ENCODE data around the gene TSC2. TPM values are rescaled to one million over a fixed set of nuclear protein-coding genes. Genes with fewer than 3 reads are reported as not detected.

Gene TSC2
- total RNA-seq, 2 experiments from 2014 or later = 57.2 to 152 TPM

- peaks cover 22% of the 10 kb centered on the region for H3K36me3 ChIP-seq (ENCODE audit: insufficient read depth, low read length)
- H3K4me3 ChIP-seq (ENCODE audit: low read depth, low read length, poor library complexity, severe bottlenecking) = peak overlapping the region; percentile 93
- POLR2A ChIA-PET = interaction anchor here (1.0 to 1.5 kb wide), 2 partner anchors 48 to 147 kb away, joined by 4 read pairs; partner anchors contain the start of gene TRAF7
- H4K20me1 ChIP-seq (ENCODE audit: insufficient read depth, low read length) = peaks cover 10% of the 10 kb centered on the region
- peaks cover 42% of the 10 kb centered on the region for H3K79me2 ChIP-seq (ENCODE audit: insufficient read depth, low read depth, low read length)
- CTCF ChIA-PET (ENCODE audit: unreplicated experiment) = interaction anchor here (0.5 kb wide), 1 partner anchor 97 kb away, joined by 6 read pairs; no protein-coding TSS in a partner anchor
- BruUV-seq (replicated peaks) = no TSS peak
- H3K27ac ChIP-seq (ENCODE audit: low read depth, low read length, poor library complexity, severe bottlenecking) = peak overlapping the region; percentile 62
- no peaks in the 10 kb centered on the region for H3K9me2 ChIP-seq (ENCODE audit: insufficient read depth, low read length)
- H3K4me2 ChIP-seq (ENCODE audit: low read length) = peak overlapping the region; percentile 98
- no peak overlapping the region for H2AFZ ChIP-seq (ENCODE audit: low read length)
- peak; percentile 53 for DNase-seq (ENCODE audit: low spot score)
- intact Hi-C loops (cut with micrococcal nuclease; ENCODE audit: unreplicated experiment) = loop anchor here (2.0 kb wide), 1 partner anchor 65 kb away; the partner anchor contains the start of gene MSRB1
- no peaks in the 10 kb centered on the region for H3K9me3 ChIP-seq (ENCODE audit: low read length)
- no peak for TF ChIP-seq EZH2phosphoT487 (IDR thresholded peaks at IDR 0.05; ENCODE audit: borderline replicate concordance, low read depth, low read length)
- TF ChIP-seq CTCF (conservative IDR thresholded peaks at IDR 0.05; ENCODE audit: low read length) = no peak
- H3K4me1 ChIP-seq (ENCODE audit: insufficient read depth, low read length, poor library complexity, severe bottlenecking) = peaks cover 36% of the 10 kb centered on the region
Observed at GRCh38 chr16:2008009-2008526, 39.7 kb upstream of the TSC2 start.

GRCh38 chr16:2008631-2009163 lies 39.1 kb upstream of the TSC2 start:
- intact Hi-C loops (cut with micrococcal nuclease; ENCODE audit: unreplicated experiment) = loop anchor here (2.0 kb wide), 1 partner anchor 66 kb away; the partner anchor contains the start of gene MSRB1
- peaks cover 36% of the 10 kb centered on the region for H3K4me1 ChIP-seq (ENCODE audit: insufficient read depth, low read length, poor library complexity, severe bottlenecking)
- TF ChIP-seq EZH2phosphoT487 (IDR thresholded peaks at IDR 0.05; ENCODE audit: borderline replicate concordance, low read depth, low read length) = no peak
- peak; percentile 14; the same call in 1 of the 2 replicates for TF ChIP-seq CTCF (conservative IDR thresholded peaks at IDR 0.05; ENCODE audit: low read length)
- H3K4me2 ChIP-seq (ENCODE audit: low read length) = peak overlapping the region; percentile 98
- peak overlapping the region; percentile 62 for H3K27ac ChIP-seq (ENCODE audit: low read depth, low read length, poor library complexity, severe bottlenecking)
- H2AFZ ChIP-seq (ENCODE audit: low read length) = no peak overlapping the region
- peaks cover 16% of the 10 kb centered on the region; the same call in 1 of the 2 replicates for H3K36me3 ChIP-seq (ENCODE audit: insufficient read depth, low read length)
- DNase-seq (ENCODE audit: low spot score) = peak; percentile 42
- H3K79me2 ChIP-seq (ENCODE audit: insufficient read depth, low read depth, low read length) = peaks cover 42% of the 10 kb centered on the region
- no TSS peak for BruUV-seq (replicated peaks)
- H3K9me3 ChIP-seq (ENCODE audit: low read length) = no peaks in the 10 kb centered on the region
- ChIA-PET CTCF (ENCODE audit: unreplicated experiment) (interaction anchor here (0.5 kb wide), 1 partner anchor 98 kb away, joined by 6 read pairs; no protein-coding TSS in a partner anchor), POLR2A (interaction anchor here (0.9 to 1.1 kb wide), 3 partner anchors 37 to 147 kb away, joined by 3 to 4 read pairs (median 3); partner anchors contain the start of genes TBL3 and TRAF7)
- peak overlapping the region; percentile 93 for H3K4me3 ChIP-seq (ENCODE audit: low read depth, low read length, poor library complexity, severe bottlenecking)
- H3K9me2 ChIP-seq (ENCODE audit: insufficient read depth, low read length) = no peaks in the 10 kb centered on the region
- H4K20me1 ChIP-seq (ENCODE audit: insufficient read depth, low read length) = peaks cover 10% of the 10 kb centered on the region; the same call in 1 of the 2 replicates
